DMS53 treated with DMSO at 0.1 percent for 48 hours (cell line): Measurements from ENCODE around the gene FHAD1.

Experiments used
- DNase-seq: peaks from one replicate; lab custom pipeline; 2025; ENCODE audit not compliant: unreplicated experiment; lab: John Stamatoyannopoulos, UW

The FHAD1 gene

GRCh38 chr1:15343729-15344128 lies 96.7 kb downstream of the FHAD1 start:
- no peak for DNase-seq

- DNase-seq: no peak
Measured at GRCh38 chr1:15344380-15344779, 97.4 kb downstream of the FHAD1 start.

GRCh38 chr1:15344800-15345704 lies 98.0 kb downstream of the FHAD1 start:
- no peak for DNase-seq

- DNase-seq: no peak
Measured at GRCh38 chr1:15345705-15346345, 98.8 kb downstream of the FHAD1 start.

GRCh38 chr1:15346346-15347030 lies 99.5 kb downstream of the FHAD1 start:
- no peak for DNase-seq

- no peak for DNase-seq
Measured at GRCh38 chr1:15347182-15347581, 100.2 kb downstream of the FHAD1 start.

GRCh38 chr1:15348648-15349047 lies 101.6 kb downstream of the FHAD1 start:
- no peak for DNase-seq

GRCh38 chr1:15349133-15349532 lies 102.1 kb downstream of the FHAD1 start:
- no peak for DNase-seq

GRCh38 chr1:15350151-15350550 lies 103.1 kb downstream of the FHAD1 start:
- DNase-seq: no peak

GRCh38 chr1:15350551-15351200 lies 103.7 kb downstream of the FHAD1 start:
- no peak for DNase-seq

- DNase-seq: no peak
Measured at GRCh38 chr1:15351310-15351709, 104.3 kb downstream of the FHAD1 start.

- peak; percentile 89 for DNase-seq
Measured at GRCh38 chr1:15352128-15352957, 105.3 kb downstream of the FHAD1 start.

GRCh38 chr1:15353839-15354579 lies 107.0 kb downstream of the FHAD1 start:
- no peak for DNase-seq

GRCh38 chr1:15354580-15354965 lies 107.5 kb downstream of the FHAD1 start:
- DNase-seq: no peak

GRCh38 chr1:15355968-15356625 lies 109.1 kb downstream of the FHAD1 start:
- DNase-seq: no peak

GRCh38 chr1:15357612-15358207 lies 110.7 kb downstream of the FHAD1 start:
- DNase-seq: no peak

GRCh38 chr1:15358565-15359133 lies 111.6 kb downstream of the FHAD1 start:
- no peak for DNase-seq

- no peak for DNase-seq
Measured at GRCh38 chr1:15360700-15361099, 113.7 kb downstream of the FHAD1 start.
